Vagina (tissue), 2 donors: ENCODE results near the gene CYSLTR2.

Source experiments
- CTCF ChIP-seq, 3 experiments: fragments of 450-650 bp in 2 of 3; fragments of 200-600 bp in 1 of 3; sonication (generic) in 1 of 3; IDR thresholded peaks; one replicate each; pipeline ENCODE4 v1.5.1; 2017 to 2019; ENCODE audit warnings: antibody characterized with exemption in 3 of 3, mild to moderate bottlenecking in 2 of 3, moderate library complexity in 2 of 3
- POLR2AphosphoS5 ChIP-seq, 2 donors: sonication (generic); formaldehyde crosslinking; IDR thresholded peaks; one replicate each; pipeline ENCODE4 v1.9.0; 2017; ENCODE audit warnings: antibody characterized with exemption in 2 of 2, mild to moderate bottlenecking in 2 of 2, low read depth in 1 of 2; ENCODE audit not compliant: insufficient read depth in 1 of 2

GRCh38 chr13:48749699-48750473, 96.2 kb downstream of the CYSLTR2 start:
- TF ChIP-seq POLR2AphosphoS5 (IDR thresholded peaks at IDR 0.05; ENCODE audit: insufficient read depth in 1 of 2, low read depth in 1 of 2) (peak; percentile 43 to 87), CTCF (IDR thresholded peaks at IDR 0.05) (peak in 1 of 3 experiments; percentile 59)
